Mesothelial cell of epicardium (in vitro differentiated cells): ENCODE results near the gene HNF1B. TPM values are rescaled to one million over a fixed set of nuclear protein-coding genes. Genes with fewer than 3 reads are reported as not detected.

ENCODE experiments used
- DNase-seq, 2 experiments: peaks; one replicate each; pipeline ENCODE4 v3.0.0; 2021; ENCODE audit warnings: low spot score in 2 of 2; ENCODE audit not compliant: unreplicated experiment in 2 of 2
- H3K27ac Mint-ChIP-seq: 2 replicates; pipeline ENCODE4 v1.8.0; 2021; ENCODE audit warnings: mixed read lengths
- H3K27me3 Mint-ChIP-seq: 2 replicates; pipeline ENCODE4 v1.8.0; 2021; ENCODE audit warnings: low read depth, mixed read lengths
- H3K36me3 Mint-ChIP-seq: 2 replicates; pipeline ENCODE4 v1.8.0; 2021; ENCODE audit warnings: mixed read lengths
- H3K4me1 Mint-ChIP-seq: 2 replicates; pipeline ENCODE4 v1.8.0; 2021; ENCODE audit warnings: mixed read lengths
- H3K4me3 Mint-ChIP-seq: 2 replicates; pipeline ENCODE4 v1.8.0; 2021; ENCODE audit warnings: mild to moderate bottlenecking, moderate library complexity, mixed read lengths
- H3K9me3 Mint-ChIP-seq: 2 replicates; pipeline ENCODE4 v1.8.0; 2021; ENCODE audit warnings: mixed read lengths
- total RNA-seq: library from RNA; stranded (reverse); gene quantifications from 3 replicates; pipeline ENCODE4 v1.2.1, GENCODE V29; 2021
- TF ChIP-seq, protein P1 (sequence below): fragments of 200-600 bp; sonication (generic); IDR thresholded peaks from one replicate; pipeline ENCODE4 v1.5.0; 2021; ENCODE audit warnings: antibody characterized with exemption; ENCODE audit not compliant: unreplicated experiment

HNF1B gene
- total RNA-seq, 1 donor from 2014 or later: 0.29 TPM

GRCh38 chr17:37662353-37662752, 82.5 kb downstream of the HNF1B start:
- Mint-ChIP-seq H3K9me3 (no peaks in the 10 kb centered on the region), H3K4me3 (no peak overlapping the region), H3K27me3 (peaks cover 8% of the 10 kb centered on the region), H3K4me1 (no peaks in the 10 kb centered on the region), H3K36me3 (no peaks in the 10 kb centered on the region), H3K27ac (no peak overlapping the region)
- TF ChIP-seq, protein P1, sequence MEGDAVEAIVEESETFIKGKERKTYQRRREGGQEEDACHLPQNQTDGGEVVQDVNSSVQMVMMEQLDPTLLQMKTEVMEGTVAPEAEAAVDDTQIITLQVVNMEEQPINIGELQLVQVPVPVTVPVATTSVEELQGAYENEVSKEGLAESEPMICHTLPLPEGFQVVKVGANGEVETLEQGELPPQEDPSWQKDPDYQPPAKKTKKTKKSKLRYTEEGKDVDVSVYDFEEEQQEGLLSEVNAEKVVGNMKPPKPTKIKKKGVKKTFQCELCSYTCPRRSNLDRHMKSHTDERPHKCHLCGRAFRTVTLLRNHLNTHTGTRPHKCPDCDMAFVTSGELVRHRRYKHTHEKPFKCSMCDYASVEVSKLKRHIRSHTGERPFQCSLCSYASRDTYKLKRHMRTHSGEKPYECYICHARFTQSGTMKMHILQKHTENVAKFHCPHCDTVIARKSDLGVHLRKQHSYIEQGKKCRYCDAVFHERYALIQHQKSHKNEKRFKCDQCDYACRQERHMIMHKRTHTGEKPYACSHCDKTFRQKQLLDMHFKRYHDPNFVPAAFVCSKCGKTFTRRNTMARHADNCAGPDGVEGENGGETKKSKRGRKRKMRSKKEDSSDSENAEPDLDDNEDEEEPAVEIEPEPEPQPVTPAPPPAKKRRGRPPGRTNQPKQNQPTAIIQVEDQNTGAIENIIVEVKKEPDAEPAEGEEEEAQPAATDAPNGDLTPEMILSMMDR: no peak
- DNase-seq: no peak

DNA sequence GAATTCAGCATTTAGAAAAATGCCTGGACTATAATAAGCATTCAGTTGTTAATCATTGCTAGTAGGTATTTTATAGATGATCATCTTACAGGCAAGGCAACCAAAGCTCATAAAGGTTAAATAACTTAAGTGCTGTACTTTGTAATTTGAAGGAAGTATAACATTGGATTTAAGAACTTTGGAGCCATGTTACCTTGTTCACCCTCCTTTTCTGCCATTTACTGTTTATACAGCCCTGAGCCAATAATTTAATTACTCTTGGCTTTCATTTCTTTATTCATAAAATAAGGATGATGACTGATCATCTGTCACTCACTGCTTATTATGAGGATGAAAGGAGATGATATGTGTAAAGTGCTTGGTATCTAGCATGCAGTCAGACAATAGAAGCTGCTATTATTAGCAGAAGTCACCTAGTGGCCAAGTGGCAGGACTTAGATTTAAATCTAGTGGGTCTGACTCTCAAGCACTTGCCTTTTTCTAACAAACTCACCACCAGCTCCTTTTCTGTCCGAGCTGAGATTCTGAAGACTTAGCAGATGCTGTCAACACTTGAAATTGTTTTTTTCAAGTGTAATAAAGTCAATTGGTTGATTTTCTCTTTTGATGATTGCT, 83.4 kb downstream of the HNF1B start:
- Mint-ChIP-seq H3K27ac (no peak overlapping the region), H3K4me3 (no peak overlapping the region), H3K27me3 (peaks cover 8% of the 10 kb centered on the region), H3K4me1 (no peaks in the 10 kb centered on the region), H3K9me3 (no peaks in the 10 kb centered on the region), H3K36me3 (no peaks in the 10 kb centered on the region)
- TF ChIP-seq, protein P1: no peak
- no peak for DNase-seq

- Mint-ChIP-seq H3K27me3 (peaks cover 8% of the 10 kb centered on the region), H3K4me3 (no peak overlapping the region), H3K27ac (no peak overlapping the region), H3K36me3 (no peaks in the 10 kb centered on the region), H3K4me1 (no peaks in the 10 kb centered on the region), H3K9me3 (no peaks in the 10 kb centered on the region)
- TF ChIP-seq, protein P1: no peak
- no peak for DNase-seq
These were observed 84.9 kb downstream of the HNF1B start for GRCh38 chr17:37659925-37660324.

DNA sequence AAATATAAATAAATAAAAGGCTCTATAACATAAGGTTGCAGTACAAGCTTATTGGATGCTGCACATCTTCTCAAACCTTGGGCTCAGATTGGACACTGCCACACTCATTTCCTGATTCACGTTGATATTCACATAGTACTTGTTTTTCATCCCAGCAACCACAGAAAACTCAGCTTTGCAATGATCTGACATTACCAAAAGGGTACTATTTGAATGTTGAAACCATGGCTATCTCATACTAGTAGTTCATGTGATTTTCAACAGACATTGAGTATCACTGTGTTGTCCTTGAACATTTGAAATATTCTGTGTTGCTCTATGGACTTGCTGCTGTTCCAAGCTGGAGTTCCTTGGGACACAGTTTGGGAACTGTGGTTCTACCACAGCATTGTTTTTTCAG, 87.7 kb downstream of the HNF1B start:
- Mint-ChIP-seq H3K36me3 (no peaks in the 10 kb centered on the region), H3K4me3 (no peak overlapping the region), H3K27ac (no peak overlapping the region), H3K4me1 (no peaks in the 10 kb centered on the region), H3K9me3 (no peaks in the 10 kb centered on the region), H3K27me3 (peaks cover 16% of the 10 kb centered on the region)
- TF ChIP-seq, protein P1: no peak
- DNase-seq: no peak

DNA sequence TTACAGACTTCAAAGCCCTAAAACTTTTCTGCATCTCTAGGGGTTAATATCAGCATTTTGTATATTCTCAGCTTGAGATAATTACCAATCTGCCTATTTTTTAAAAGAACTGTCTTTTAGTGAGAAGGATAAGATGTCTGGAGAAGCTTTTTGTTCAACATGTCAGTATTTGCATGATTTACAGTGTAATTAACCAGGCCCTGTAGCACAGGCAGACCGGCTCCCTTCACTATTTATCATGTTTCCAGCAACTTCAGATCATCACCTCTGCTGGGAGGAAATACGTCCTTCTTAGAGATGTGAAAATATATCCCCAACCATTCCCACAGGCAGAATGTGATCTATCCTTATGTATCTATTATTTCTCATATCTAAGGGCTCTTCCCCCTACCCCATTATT, 93.0 kb downstream of the HNF1B start:
- TF ChIP-seq, protein P1: no peak
- Mint-ChIP-seq H3K36me3 (no peaks in the 10 kb centered on the region), H3K4me3 (no peak overlapping the region), H3K4me1 (peaks cover 7% of the 10 kb centered on the region), H3K27ac (no peak overlapping the region), H3K9me3 (no peaks in the 10 kb centered on the region), H3K27me3 (peaks cover 57% of the 10 kb centered on the region)
- DNase-seq: no peak
